HT-29 (cell line): ENCODE results near the gene DPEP3. TPM values are rescaled to one million over a fixed set of nuclear protein-coding genes. Genes with fewer than 3 reads are reported as not detected.
"Not testable (repeated sequence)": the region's sequence is repeated elsewhere in the genome, so short reads cannot be mapped to it uniquely, and the experiment has no call there.

Experiments
- DNase-seq: peaks from one replicate; pipeline ENCODE4 v3.0.0-alpha.2; 2015; ENCODE audit warnings: low spot score
- total RNA-seq: library from RNA; depleted of rRNA; stranded (reverse); fragments of >200 nt; shearing (Covaris generic); gene quantifications from 2 replicates; pipeline ENCODE4 v1.2.3, GENCODE V29; 2014; rRNA removed

Gene DPEP3, protein sequence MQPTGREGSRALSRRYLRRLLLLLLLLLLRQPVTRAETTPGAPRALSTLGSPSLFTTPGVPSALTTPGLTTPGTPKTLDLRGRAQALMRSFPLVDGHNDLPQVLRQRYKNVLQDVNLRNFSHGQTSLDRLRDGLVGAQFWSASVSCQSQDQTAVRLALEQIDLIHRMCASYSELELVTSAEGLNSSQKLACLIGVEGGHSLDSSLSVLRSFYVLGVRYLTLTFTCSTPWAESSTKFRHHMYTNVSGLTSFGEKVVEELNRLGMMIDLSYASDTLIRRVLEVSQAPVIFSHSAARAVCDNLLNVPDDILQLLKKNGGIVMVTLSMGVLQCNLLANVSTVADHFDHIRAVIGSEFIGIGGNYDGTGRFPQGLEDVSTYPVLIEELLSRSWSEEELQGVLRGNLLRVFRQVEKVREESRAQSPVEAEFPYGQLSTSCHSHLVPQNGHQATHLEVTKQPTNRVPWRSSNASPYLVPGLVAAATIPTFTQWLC
- total RNA-seq, result not detected in 2 replicates

DNA sequence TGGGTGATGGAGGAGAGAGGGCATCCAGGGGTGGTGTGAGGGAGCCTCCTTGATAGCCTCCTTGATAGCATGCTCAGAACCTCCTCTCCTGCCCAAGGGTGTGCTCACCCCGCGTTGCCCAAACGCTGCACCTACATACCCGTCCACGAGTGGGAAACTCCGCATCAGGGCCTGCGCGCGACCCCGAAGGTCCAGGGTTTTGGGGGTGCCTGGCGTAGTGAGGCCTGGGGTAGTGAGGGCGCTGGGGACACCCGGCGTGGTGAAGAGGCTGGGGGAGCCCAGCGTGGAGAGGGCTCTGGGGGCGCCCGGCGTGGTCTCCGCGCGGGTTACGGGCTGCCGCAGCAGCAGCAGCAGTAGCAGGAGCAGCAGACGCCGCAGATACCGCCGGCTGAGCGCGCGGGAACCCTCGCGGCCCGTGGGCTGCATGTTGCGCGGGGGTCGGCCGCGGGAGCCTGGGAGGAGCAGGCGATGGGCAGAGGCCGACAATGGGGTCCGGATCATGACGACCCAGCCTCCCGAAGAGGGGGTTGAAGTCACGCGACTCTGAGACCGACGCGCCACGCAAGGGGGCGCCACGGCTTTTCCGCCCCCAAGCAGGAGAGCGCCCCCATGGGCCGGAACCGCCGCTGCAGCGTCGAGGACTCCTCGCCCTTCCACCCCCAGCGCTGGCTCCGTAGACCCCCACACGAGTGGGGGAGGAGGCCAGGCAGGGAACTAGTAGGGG, at the start of gene DPEP3:
DPEP3 (minus strand) TSS at position 545 of the 724 bp plus-strand sequence; CDS start at position 426, 119 bp downstream.
- DNase-seq, result no peak

DNA sequence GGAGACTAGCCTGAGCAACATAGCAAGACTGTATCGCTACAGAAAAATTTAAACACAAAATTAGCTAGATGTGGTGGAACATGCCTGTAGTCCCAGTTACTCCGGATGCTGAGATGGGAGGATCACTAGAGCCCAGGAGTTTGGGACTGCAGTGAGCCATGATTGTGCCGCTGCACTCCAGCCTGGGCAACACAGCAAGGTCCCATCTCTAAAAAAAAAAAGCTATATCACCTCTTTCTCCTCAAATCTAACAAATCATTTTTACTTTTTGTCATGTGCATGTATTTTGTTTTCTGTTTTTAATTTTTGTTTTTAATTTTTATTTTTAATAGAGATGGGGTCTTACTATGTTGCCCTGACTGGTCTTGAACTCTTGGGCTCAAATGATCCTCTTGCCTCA, 48.7 kb upstream of the DPEP3 start:
- DNase-seq, result no peak

DNA sequence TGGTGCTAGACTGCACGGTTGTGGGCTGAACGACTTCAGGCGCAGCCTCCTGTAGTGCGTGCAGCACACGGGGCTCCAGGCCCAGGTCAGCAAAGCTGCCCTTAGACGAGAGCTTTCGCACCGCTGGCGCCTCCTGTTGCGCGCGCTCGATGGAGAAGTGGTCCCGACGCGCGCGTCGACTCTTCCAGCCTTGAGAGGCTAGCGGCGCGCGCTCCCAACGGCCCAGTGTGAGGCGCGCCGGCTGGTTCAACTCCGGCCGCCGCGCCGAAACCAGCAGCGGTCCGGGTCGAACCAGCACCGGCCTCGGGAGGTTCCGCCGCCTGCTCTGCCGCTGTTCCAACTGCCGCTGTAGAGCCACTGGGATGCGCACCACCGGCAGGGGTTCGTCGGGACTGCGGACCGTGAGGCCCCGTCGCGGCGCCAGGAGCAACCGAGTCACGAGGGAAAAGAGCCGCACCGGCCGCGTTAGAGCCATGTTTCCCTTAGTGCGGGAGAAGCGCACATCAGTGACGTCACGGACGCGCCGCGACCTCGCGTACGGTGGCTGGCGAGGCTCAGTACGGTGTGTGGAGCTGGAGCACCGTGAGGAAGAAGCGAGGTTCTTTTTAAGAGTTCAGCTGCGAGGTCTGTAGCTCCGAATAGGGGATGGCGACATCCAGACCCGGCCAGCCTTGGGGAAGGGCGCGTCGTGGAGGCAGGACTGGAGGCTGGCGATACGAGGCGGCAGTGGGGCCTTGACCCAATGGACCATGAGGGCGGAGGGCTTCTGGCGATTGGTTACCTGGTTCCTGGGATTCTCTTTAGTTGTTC, 42.6 kb upstream of the DPEP3 start, which contains the start of the genes DDX28 and DUS2:
DDX28 (minus strand) TSS at position 505 of the 810 bp plus-strand sequence; CDS start at position 475, 30 bp downstream.
DUS2 (plus strand) TSS at position 557 of the 810 bp plus-strand sequence. CDS start 14,740 bp downstream, outside the sequence.
- peak; percentile 94 for DNase-seq

DNA sequence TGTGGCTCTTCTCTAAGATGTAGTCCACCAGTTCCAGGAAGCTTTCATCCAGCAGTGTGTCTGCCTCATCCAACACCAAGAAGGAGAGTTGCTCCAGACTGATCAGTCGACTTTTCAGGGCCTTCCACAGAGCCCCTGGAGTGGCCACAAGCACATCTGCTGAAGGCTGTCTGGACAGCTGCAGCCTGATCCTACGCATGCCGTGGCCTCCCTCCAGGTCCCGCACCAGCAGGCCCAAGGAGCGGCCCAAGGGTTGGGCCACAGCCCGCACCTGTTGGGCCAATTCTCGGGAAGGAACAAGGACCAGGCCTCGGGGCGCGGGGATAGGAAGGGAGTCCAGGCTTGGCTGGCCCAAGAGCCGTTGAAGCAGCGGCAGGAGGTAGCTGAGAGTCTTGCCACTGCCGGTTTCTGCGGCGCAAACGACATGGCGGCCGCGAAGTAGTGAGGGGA, 42.0 kb upstream of the DPEP3 start:
- DNase-seq, result no peak

DNA sequence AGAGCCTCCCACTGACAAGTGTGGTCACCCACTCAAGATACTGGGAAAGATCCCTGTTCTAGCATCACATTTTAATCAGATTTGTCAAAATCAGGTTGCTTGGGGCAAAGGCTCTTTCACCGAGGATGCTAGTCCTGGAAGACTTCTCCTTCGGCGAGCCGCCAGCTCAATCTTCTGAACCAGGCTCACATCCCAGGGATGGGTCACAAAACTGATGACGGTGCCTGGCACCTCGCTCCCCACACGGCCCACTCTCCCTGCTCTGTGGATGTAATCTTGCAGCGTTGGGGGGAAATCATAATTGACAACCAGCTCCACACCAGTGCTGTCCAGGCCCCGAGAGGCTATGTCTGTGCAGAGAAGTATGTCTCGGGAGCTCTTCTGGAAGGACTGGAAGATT, 41.2 kb upstream of the DPEP3 start:
- no peak for DNase-seq

DNA sequence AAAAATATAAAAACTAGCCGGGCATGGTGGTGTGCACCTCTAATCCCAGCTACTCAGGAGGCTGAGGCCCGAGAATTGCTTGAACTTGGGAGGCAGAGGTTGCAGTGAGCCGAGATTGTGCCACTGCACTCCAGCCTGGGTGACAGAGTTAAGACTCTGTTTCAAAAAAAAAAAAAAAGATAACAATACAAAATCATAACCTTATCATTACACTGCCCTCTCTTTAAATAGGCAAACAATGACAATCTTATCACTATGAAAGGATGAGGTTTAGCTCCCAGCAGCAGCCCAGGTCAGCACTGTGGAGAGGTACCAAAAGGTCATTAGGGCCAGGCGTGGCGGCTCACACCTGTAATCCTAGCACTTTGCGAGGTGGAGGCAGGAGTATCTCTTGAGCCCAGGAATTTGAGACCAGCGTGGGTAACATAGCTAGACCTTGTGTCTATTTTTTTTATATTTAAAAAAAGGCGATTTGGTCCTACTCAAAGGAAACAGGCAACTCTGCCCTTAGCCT, 38.9 kb upstream of the DPEP3 start:
- DNase-seq, result no peak

DNA sequence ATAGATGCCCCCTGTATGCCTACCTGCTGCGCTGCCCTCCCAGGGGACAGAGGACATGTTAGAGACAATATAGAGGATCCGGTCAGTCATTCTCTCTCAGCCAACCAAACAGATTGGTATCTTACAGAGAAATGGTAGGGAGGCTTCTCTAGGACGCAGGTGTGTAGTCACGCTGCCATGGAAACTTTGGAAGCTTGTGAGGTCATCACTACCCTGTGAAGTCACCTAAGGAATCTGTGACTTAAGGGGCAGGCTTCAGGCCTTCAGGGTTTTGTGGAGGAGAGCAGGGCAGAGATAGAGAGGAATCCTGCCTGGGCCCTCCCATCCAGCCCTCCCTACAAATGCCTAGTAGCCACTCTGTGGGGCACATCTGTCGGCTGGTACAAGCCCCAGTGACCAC, 35.4 kb upstream of the DPEP3 start, which contains the start of gene DPEP2NB:
DPEP2NB (minus strand) TSS at position 231 of the 400 bp plus-strand sequence; CDS start at position 90, 141 bp downstream.
- no peak for DNase-seq

DNA sequence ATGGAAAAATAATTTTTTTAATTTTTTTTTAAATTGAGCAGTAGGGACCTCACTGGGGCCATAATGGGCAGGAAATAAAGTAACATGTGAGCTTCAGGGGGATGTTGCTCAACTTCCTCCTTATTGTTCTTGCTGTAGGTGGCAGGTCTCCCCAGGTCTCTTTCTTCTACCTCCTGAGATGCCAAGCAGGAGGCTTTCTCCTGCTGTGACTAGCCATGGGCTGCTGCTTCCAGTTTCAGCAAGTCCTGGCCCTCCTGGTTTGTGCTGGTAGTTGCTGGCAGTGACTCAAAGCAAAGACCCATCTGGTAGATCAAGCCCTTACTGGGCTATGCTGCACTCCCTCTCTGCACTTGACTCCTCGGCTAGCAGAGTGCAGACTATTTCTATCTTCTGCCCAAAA, 33.1 kb upstream of the DPEP3 start:
- DNase-seq, result no peak

DNA sequence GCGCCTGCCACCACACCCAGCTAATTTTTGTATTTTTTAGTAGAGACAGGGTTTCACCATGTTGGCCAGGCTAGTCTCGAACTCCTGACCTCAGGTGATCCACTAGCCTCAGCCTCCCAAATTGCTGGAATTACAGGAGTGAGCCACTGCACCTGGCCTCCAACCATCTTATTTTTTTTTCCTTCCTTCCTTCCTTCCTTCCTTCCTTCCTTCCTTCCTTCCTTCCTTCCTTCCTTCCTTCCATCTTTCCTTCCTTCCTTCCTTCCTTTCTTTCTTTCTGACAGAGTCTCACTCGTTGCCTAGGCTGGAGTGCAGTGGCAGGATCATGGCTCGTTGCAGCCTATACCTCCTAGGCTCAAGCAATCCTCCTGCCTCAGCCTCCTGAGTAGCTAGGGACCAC, 29.6 kb upstream of the DPEP3 start:
- not testable (repeated sequence) for DNase-seq

DNA sequence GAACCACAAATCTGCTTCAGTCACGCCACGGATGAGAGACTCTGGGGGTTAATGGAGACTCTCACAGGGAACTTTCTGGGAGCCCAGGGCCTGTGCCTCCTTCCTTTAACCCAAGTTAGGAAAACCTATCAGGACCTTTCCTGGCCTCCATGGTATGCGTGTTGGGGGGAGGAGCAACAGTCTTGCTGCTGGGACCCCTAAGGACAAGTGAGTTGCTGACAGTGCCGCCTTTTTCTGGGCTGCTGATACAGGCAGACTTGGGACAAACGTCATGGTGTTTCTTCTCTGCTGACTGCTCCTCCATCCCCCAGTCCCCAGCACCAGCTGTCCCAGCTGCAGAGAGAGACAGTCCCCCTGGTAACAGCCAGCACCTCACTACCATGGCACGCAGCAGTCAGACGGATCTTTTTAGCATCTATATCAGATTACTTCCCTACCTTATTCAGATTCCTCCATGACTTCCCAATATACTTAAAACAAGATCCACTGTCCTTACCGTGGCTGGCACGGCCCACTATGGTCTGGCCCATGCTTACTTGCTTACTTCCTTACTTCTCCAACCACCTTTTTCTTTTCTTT, 28.9 kb upstream of the DPEP3 start:
- DNase-seq, result no peak

DNA sequence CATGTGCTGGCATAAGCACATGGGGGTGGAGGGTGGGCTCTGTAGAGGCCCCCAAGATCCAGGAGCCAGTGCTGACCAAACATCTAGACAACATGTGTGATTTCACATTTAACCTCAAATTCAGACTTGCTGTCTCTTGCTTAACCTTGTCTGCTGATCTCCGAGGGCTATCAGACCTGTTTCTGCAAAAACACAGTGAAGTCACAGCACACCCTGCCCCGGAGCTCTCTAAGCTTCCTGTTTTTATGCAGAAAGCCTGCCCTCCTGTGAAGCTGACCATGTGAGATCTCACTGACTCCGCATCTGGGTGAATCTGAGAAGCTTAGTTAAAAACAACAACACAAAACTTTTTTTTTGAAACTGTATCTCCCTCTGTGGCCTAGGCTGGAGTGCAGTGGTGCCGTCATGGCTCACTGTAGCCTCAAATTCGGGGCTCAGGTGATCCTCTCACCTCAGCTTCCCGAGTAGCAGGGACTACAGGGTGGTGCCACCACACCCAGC, 25.5 kb upstream of the DPEP3 start:
- no peak for DNase-seq

DNA sequence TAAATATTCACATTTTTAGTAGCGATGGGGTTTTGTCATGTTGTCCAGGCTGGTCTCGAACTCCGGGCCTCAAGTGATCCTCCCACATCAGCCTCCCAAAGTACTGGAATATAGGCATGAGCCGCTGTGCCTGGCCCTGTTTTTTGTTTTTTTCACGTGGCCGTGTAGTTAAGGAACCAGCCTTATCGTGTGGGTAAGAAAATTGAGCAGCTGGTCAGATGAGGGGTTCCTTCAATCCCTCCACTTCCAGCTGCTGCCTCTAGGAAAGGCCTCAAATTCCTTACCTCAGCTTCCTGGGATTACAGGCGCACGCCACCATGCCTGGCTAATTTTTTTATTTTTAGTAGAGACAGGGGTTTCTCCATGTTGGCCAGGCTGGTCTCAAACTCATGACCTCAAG, 24.9 kb upstream of the DPEP3 start:
- no peak for DNase-seq

DNA sequence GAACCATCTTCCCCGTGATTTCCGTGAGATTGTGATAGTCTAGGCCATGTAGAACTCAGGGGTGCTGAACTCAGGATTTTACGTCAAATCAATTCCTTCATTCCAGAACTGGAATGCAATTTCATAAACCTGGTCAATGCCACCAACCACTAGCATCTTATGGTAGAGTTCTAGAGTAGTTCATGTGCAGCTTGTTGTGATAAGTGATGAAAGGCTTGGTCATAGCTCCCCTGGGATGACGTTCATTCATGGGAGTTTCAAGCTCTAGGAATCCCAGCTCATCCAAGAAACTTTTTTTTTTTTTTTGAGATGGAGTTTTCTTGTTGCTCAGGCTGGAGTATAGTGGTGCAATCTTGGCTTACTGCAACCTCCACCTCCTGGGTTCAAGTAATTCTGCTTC, 22.7 kb upstream of the DPEP3 start:
- DNase-seq, result no peak

DNA sequence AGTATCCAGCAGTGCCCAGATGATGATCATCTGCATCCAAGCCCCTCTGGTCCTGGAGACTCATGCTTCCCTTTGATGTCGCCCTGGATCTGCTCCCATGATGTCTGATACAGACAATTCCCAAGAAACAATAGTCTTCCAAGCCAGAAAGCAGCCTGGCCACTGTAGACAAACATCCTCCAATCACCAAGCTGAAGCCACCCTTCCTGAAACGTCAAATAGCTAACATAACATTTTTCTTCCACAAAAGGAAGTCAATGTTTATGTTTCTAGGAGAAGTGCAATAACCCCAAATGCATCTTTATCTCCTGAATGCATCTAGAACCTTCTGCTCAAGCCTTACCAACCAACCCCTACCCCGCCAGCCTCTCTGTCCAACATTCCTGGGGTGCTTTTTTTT, 20.2 kb upstream of the DPEP3 start:
- DNase-seq, result no peak

DNA sequence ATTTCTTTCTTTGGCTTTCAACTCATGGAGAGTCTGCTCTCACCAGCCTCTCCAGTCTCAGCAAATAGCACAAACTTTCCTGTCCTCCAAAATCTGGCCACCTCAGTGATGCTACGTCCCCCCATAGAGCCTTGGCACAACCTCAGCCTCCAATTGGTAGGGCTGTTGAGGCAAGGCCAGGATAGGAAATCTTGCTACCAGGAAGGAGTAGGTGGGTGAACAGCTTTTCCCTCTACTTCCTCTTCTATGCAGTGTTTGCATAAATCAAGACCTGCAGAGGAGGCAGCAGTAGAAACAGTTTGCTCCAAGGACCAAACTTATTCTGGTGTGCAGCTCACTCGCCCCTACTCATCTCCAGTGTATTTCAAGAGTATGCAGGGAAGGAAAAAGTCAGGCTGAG, 19.7 kb upstream of the DPEP3 start:
- no peak for DNase-seq

DNA sequence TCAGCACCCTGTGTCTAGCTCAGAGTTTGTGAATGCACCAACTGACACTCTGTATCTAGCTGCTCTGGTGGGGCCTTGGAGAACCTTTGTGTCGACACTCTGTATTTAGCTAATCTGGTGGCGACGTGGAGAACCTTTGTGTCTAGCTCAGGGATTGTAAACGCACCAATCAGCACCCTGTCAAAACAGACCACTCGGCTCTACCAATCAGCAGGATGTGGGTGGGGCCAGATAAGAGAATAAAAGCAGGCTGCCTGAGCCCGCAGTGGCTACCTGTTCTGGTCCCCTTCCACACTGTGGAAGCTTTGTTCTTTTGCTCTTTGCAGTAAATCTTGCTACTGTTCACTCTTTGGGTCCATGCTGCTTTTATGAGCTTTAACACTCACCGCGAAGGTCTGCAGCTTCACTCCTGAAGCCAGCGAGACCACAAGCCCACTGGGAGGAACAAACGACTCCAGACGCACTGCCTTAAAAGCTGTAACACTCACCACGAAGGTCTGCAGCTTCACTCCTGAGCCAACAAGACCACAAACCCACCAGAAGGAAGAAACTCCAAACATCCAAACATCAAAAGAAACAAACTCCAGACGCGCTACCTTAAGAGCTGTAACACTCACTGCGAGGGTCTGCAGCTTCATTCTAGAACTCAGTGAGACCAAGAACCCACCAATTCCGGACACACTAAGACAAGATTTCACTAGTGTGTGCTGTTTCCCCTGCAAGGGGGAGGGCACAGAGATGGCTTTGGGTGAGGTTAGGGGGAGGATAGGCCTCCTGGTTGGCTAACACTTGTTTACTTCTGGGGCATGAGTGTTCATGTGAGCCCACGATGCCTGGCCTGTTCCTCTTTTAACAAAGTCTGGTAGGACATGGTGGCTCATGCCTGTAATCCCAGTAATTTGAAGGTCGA, 18.7 kb upstream of the DPEP3 start, which contains the start of gene DPEP2:
DPEP2 (minus strand) TSS at position 706 of the 910 bp plus-strand sequence. CDS start 6,272 bp downstream, outside the sequence.
- DNase-seq, result not testable (repeated sequence)

DNA sequence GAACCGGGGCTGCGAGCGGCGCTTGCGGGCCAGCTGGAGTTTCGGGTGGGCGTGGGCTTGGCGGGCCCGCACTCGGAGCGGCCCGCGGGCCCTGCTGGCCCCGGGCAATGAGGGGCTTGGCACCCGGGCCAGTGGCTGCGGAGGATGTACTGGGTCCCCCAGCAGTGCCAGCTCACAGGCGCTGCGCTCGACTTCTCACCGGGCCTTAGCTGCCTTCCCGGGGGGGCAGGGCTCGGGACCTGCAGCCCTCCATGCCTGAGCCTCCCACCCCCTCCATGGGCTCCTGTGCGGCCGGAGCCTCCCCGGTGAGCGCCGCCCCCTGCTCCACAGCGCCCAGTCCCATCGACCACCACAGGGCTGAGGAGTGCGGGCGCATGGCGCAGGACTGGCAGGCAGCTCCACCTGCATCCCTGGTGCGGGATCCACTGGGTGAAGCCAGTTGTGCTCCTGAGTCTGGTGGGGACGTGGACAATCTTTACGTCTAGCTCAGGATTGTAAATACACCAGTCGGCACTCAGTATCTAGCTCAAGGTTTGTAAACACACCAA, 18.0 kb upstream of the DPEP3 start:
- DNase-seq, result not testable (repeated sequence)

DNA sequence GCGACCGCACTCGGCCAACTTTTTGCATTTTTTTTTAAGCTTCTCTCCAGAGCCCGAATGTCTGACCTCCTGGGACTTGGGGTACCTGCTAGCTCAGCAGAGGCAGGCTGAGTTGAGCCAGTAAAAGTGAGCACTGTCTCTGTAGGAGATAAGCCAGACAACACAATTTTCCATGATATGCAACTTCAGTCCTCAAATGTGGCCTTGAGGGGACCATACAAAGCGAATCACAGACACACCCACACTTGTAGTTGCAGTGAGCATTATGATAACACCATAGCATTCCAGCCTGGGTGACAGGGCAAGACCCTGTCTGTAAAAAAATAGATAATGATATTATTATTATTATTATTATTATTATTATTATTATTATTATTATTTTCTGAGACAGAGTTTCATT, 16.4 kb upstream of the DPEP3 start:
- DNase-seq, result no peak

DNA sequence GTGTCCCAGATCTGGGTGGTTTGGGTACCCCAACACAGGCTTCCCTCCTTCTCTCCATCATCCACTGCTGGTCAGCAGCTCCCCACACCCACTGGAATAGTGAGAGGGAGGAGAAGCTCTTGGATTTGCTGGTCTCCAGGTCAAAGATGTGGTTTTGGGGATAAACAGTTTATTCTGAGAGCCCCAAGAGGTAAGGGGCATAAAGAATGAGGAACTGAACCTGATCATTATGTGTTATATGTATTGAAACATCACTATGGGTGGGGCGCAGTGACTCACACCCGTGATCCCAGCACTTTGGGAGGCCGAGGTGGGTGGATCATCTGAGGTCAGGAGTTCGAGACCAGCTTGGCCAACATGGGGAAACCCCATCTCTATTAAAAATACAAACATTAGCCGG, 15.1 kb upstream of the DPEP3 start:
- DNase-seq, result no peak
